SK-N-SH (cell line): ENCODE results near the gene SIAH3. TPM values are rescaled to one million over a fixed set of nuclear protein-coding genes. Genes with fewer than 3 reads are reported as not detected.

Experiments used
- CTCF ChIA-PET: fragments of 300-600, 350-600 bp; formaldehyde crosslinking; extraction: SDS; loops from one replicate; lab custom pipeline; 2021; lab: Yijun Ruan, JAX
- POLR2A ChIA-PET: fragments of 350-600 bp; sonication (Branson Sonifier 250); formaldehyde crosslinking; extraction: SDS; loops from one replicate; lab custom pipeline; 2020; ENCODE audit warnings: antibody characterized with exemption, inconsistent platforms; lab: Yijun Ruan, JAX
- DNase-seq: peaks from one replicate; pipeline ENCODE4 v3.0.0; 2012
- H2AFZ ChIP-seq: fragments of 200-600 bp; sonication (generic); 2 replicates; pipeline ENCODE4 v1.8.1; 2016; ENCODE audit warnings: antibody characterized with exemption, mild to moderate bottlenecking, low read depth
- H3F3A ChIP-seq: fragments of 200-600 bp; sonication (generic); replicated peaks from 2 replicates; pipeline ENCODE3; 2016; ENCODE audit warnings: antibody characterized with exemption, mild to moderate bottlenecking; ENCODE audit not compliant: insufficient read depth
- H3K27ac ChIP-seq, 2 experiments: fragments of 200-500 bp in 1 of 2; fragments of 200-600 bp in 1 of 2; sonication (Bioruptor generic) in 1 of 2; sonication (generic), shearing (Covaris generic) in 1 of 2; 2 replicates each; pipeline versions ENCODE4 v1.5.1 to v1.6.1; 2014 to 2016; ENCODE audit warnings: low read depth in 2 of 2, inconsistent platforms in 1 of 2, low read length in 1 of 2, mild to moderate bottlenecking in 1 of 2, mixed read lengths in 1 of 2
- H3K27me3 ChIP-seq: fragments of 200-600 bp; sonication (generic), shearing (Covaris generic); 2 replicates; pipeline ENCODE4 v1.6.1; 2016; ENCODE audit warnings: mixed run types; ENCODE audit not compliant: insufficient read depth
- H3K36me3 ChIP-seq, 2 experiments: fragments of 200-500 bp in 1 of 2; fragments of 200-600 bp in 1 of 2; sonication (Bioruptor generic) in 1 of 2; sonication (generic) in 1 of 2; replicated peaks in 1 of 2; 2 replicates each; pipeline versions ENCODE3 to v1.5.1; 2014 to 2016; ENCODE audit warnings: low read length in 1 of 2, mild to moderate bottlenecking in 1 of 2; ENCODE audit not compliant: insufficient read depth in 2 of 2, control insufficient read depth in 1 of 2
- H3K4me1 ChIP-seq, 2 experiments: fragments of 200-500 bp in 1 of 2; fragments of 200-600 bp in 1 of 2; sonication (Bioruptor generic) in 1 of 2; sonication (generic), shearing (Covaris generic) in 1 of 2; 2 replicates each; pipeline versions ENCODE4 v1.5.1 to v1.6.1; 2014 to 2016; ENCODE audit warnings: low read depth in 1 of 2, low read length in 1 of 2, mixed run types in 1 of 2; ENCODE audit not compliant: insufficient read depth in 2 of 2, control insufficient read depth in 1 of 2
- H3K4me2 ChIP-seq: fragments of 200-600 bp; sonication (generic), shearing (Covaris generic); 2 replicates; pipeline ENCODE4 v1.6.1; 2017; ENCODE audit warnings: mixed run types
- H3K4me3 ChIP-seq, 2 experiments: fragments of 200-500 bp in 1 of 2; fragments of 200-600 bp in 1 of 2; sonication (Bioruptor generic) in 1 of 2; sonication (generic), shearing (Covaris generic) in 1 of 2; 2 replicates each; pipeline versions ENCODE4 v1.5.1 to v1.8.1; 2014 to 2016; ENCODE audit warnings: low read depth in 2 of 2, inconsistent platforms in 1 of 2, low read length in 1 of 2, mild to moderate bottlenecking in 1 of 2, mixed read lengths in 1 of 2, moderate library complexity in 1 of 2
- H3K79me2 ChIP-seq: fragments of 200-600 bp; sonication (generic); 2 replicates; pipeline ENCODE4 v1.8.1; 2017; ENCODE audit warnings: mild to moderate bottlenecking; ENCODE audit not compliant: insufficient read depth
- H3K9ac ChIP-seq: fragments of 200-600 bp; sonication (generic); 2 replicates; pipeline ENCODE4 v1.6.1; 2017; ENCODE audit warnings: mixed run types
- H3K9me2 ChIP-seq: fragments of 200-600 bp; sonication (generic); 2 replicates; pipeline ENCODE4 v1.6.1; 2017; ENCODE audit warnings: mixed run types
- H3K9me3 ChIP-seq: fragments of 200-600 bp; sonication (generic); 2 replicates; pipeline ENCODE4 v1.6.1; 2017; ENCODE audit warnings: mixed run types, mild to moderate bottlenecking, moderate library complexity
- H4K20me1 ChIP-seq: fragments of 200-600 bp; sonication (generic); 2 replicates; pipeline ENCODE4 v1.6.1; 2017; ENCODE audit warnings: mild to moderate bottlenecking, mixed run types; ENCODE audit not compliant: insufficient read depth
- EP300 ChIP-seq, 2 experiments: IDR thresholded peaks; 2 replicates each; pipeline versions ENCODE4 v1.4.0 to v1.6.1; 2012; ENCODE audit warnings: borderline replicate concordance in 1 of 2, low read depth in 1 of 2, low read length in 1 of 2
- FOSL2 ChIP-seq: IDR thresholded peaks from 2 replicates; pipeline ENCODE4 v1.4.0; 2012; ENCODE audit warnings: low read depth, mild to moderate bottlenecking, moderate library complexity, borderline replicate concordance
- FOXM1 ChIP-seq: IDR thresholded peaks from 2 replicates; pipeline ENCODE4 v1.4.0; 2012; ENCODE audit warnings: low read depth, mild to moderate bottlenecking
- GABPA ChIP-seq: IDR thresholded peaks from 2 replicates; pipeline ENCODE4 v1.4.0; 2012; ENCODE audit warnings: low read depth, mild to moderate bottlenecking
- JUND ChIP-seq: IDR thresholded peaks from 2 replicates; pipeline ENCODE4 v1.4.0; 2012
- MEF2A ChIP-seq: IDR thresholded peaks from 2 replicates; pipeline ENCODE4 v1.4.0; 2012; ENCODE audit warnings: low read depth, borderline replicate concordance
- MXI1 ChIP-seq: IDR thresholded peaks from 2 replicates; pipeline ENCODE4 v1.6.1; 2012; ENCODE audit warnings: mild to moderate bottlenecking, low read depth, low read length, improper control_type of control experiment
- NRF1 ChIP-seq: IDR thresholded peaks from 2 replicates; pipeline ENCODE4 v1.6.1; 2012; ENCODE audit warnings: low read depth, mild to moderate bottlenecking, low read length
- POLR2AphosphoS5 ChIP-seq: IDR thresholded peaks from 2 replicates; pipeline ENCODE4 v1.6.1; 2012; ENCODE audit warnings: low read depth, low read length
- RAD21 ChIP-seq: IDR thresholded peaks from 2 replicates; pipeline ENCODE4 v1.6.1; 2012; ENCODE audit warnings: mild to moderate bottlenecking, low read length
- RXRA ChIP-seq: IDR thresholded peaks from 2 replicates; pipeline ENCODE4 v1.4.0; 2012; ENCODE audit warnings: low read depth, mild to moderate bottlenecking, borderline replicate concordance
- TAF1 ChIP-seq: IDR thresholded peaks from 2 replicates; pipeline ENCODE4 v1.6.1; 2012; ENCODE audit warnings: low read depth, mild to moderate bottlenecking, low read length, moderate library complexity, borderline replicate concordance
- TCF12 ChIP-seq: IDR thresholded peaks from 2 replicates; pipeline ENCODE4 v1.4.0; 2012
- TEAD4 ChIP-seq: IDR thresholded peaks from 2 replicates; pipeline ENCODE4 v1.4.0; 2012; ENCODE audit warnings: mild to moderate bottlenecking, borderline replicate concordance; ENCODE audit not compliant: insufficient read depth
- YY1 ChIP-seq: IDR thresholded peaks from 2 replicates; pipeline ENCODE4 v1.4.0; 2012; ENCODE audit warnings: low read depth, mild to moderate bottlenecking
- WGBS: methylation state at CpG from one replicate; pipeline ENCODE4 v1.1.6; 2017; ENCODE audit warnings: low lambda C conversion rate; 5-methylcytosine and 5-hydroxymethylcytosine counted together
- polyA plus RNA-seq, 3 experiments: library from polyadenylated mRNA; depleted of rRNA; stranded (reverse); fragments of >200 nt; gene quantifications; 2 replicates each; pipeline ENCODE4 v1.2.3, GENCODE V29; 2012
- TF ChIP-seq, protein P1 (sequence below): IDR thresholded peaks from 2 replicates; pipeline ENCODE4; 2012
- TF ChIP-seq, protein P2 (sequence below): fragments of 150-350 bp; IDR thresholded peaks from 2 replicates; pipeline ENCODE4 v1.6.1; 2016; ENCODE audit warnings: mild to moderate bottlenecking, low read depth, low read length

SIAH3 gene
- polyA plus RNA-seq, 1 of the 3 experiments (the other 2 are of a cell fraction): 0.08 TPM

DNA sequence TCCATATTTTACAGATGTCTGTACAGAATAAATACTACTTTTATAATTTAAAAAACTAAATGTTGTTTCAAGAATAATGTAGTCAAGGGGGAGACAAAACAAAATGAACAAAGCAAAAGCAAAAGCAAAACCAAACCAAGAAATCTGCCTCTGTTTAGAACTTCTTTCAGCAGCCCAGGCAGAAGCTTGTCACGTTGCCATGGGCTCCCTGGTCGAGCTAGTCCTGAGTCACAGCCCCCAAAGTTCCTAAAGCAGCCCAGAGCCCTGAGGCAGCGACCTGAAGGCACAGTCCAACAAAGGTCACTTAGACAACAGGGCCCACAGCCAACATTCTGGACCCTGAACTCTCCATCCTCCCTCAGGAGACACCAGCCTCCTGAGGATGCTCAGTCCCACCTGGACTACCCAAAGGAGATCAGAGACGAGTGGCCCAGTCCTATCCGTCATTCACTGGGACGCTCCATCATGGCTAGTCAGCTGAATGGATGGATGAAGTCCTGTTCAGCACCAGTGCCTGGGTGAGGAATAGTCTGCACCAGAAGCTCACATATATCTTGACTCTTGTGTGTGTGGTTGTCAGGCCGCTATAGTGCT is 41.7 kb downstream of the SIAH3 start:
- Histone ChIP-seq H3K36me3 (no peaks in the 10 kb centered on the region), H3K9me3 (no peaks in the 10 kb centered on the region), H3K9ac (no peak overlapping the region), H3K27me3 (no peaks in the 10 kb centered on the region; the same call in 1 of the 2 replicates), H3F3A (no peaks in the 10 kb centered on the region), H4K20me1 (no peaks in the 10 kb centered on the region), H3K79me2 (no peaks in the 10 kb centered on the region), H3K9me2 (no peaks in the 10 kb centered on the region), H3K27ac (no peak overlapping the region), H3K4me3 (no peak overlapping the region), H3K4me2 (no peak overlapping the region), H3K4me1 (peaks cover 7 to 18% of the 10 kb centered on the region in 2 experiments; a peak in 3 of 4 replicates), H2AFZ (no peak overlapping the region)
- no peak for DNase-seq
- WGBS: 23% methylated on average over 3 of the region's 7 CpGs
- ChIA-PET POLR2A (no interaction called here), CTCF (interaction anchor here (1.0 to 1.3 kb wide), 2 partner anchors 70 to 316 kb away, joined by 3 read pairs; no protein-coding TSS in a partner anchor)
- TF ChIP-seq EP300 (IDR thresholded peaks at IDR 0.05; ENCODE audit: borderline replicate concordance in 1 of 2, low read depth in 1 of 2, low read length in 1 of 2) (no peak), TAF1 (no peak), NRF1 (no peak), FOXM1 (no peak), MXI1 (no peak), POLR2AphosphoS5 (no peak), FOSL2 (no peak), TCF12 (no peak), JUND (no peak), TEAD4 (no peak), RXRA (no peak), YY1 (no peak), RAD21 (no peak)
- TF ChIP-seq, protein P1, sequence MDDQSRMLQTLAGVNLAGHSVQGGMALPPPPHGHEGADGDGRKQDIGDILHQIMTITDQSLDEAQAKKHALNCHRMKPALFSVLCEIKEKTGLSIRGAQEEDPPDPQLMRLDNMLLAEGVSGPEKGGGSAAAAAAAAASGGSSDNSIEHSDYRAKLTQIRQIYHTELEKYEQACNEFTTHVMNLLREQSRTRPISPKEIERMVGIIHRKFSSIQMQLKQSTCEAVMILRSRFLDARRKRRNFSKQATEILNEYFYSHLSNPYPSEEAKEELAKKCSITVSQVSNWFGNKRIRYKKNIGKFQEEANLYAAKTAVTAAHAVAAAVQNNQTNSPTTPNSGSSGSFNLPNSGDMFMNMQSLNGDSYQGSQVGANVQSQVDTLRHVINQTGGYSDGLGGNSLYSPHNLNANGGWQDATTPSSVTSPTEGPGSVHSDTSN: no peak

DNA sequence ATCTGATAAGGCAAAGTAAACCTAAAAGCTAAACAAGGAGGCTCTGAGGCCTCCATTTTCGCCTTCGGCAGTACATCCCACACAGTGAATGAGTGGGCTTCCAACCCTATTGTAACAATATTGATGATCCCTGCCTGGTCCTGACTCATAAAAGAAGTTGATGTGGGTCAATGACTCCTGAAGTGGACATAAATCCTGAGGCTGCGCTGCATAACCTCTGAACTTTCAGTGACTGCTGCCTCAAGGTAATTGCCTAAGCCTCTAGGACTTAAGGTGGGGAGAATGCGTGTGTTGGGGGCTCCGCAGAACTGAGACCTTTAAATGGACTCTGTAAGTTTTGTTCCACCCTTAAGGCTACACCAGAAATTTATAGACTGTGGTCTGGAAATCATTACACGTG is 42.6 kb downstream of the SIAH3 start:
- no peak overlapping the region for H3K27ac ChIP-seq
- ChIA-PET CTCF (interaction anchor here (1.0 kb wide), 1 partner anchor 317 kb away, joined by 3 read pairs; no protein-coding TSS in a partner anchor), POLR2A (no interaction called here)
- no peaks in the 10 kb centered on the region for H3F3A ChIP-seq
- no peaks in the 10 kb centered on the region for H3K79me2 ChIP-seq
- no peak overlapping the region for H3K9ac ChIP-seq
- H4K20me1 ChIP-seq: no peaks in the 10 kb centered on the region
- no peaks in the 10 kb centered on the region for H3K9me2 ChIP-seq
- H3K36me3 ChIP-seq: no peaks in the 10 kb centered on the region
- no peak overlapping the region for H3K4me2 ChIP-seq
- no peak for TF ChIP-seq TCF12
- no peak for TF ChIP-seq MEF2A
- TF ChIP-seq GABPA: no peak
- TF ChIP-seq, protein P2, sequence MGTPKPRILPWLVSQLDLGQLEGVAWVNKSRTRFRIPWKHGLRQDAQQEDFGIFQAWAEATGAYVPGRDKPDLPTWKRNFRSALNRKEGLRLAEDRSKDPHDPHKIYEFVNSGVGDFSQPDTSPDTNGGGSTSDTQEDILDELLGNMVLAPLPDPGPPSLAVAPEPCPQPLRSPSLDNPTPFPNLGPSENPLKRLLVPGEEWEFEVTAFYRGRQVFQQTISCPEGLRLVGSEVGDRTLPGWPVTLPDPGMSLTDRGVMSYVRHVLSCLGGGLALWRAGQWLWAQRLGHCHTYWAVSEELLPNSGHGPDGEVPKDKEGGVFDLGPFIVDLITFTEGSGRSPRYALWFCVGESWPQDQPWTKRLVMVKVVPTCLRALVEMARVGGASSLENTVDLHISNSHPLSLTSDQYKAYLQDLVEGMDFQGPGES: no peak
- no peak for DNase-seq
- no peak overlapping the region for H2AFZ ChIP-seq
- WGBS: 79% methylated on average over 6 of the region's 6 CpGs
- H3K4me3 ChIP-seq: no peak overlapping the region
- H3K4me1 ChIP-seq: peaks cover 7 to 18% of the 10 kb centered on the region in 2 experiments; a peak in 3 of 4 replicates
- H3K9me3 ChIP-seq: no peaks in the 10 kb centered on the region
- H3K27me3 ChIP-seq: no peaks in the 10 kb centered on the region; the same call in 1 of the 2 replicates
